GM18511 (cell line): ENCODE measurements around the gene SSH2.
A peak's percentile ranks its signal among the peaks of the same experiment; 100 is the strongest.

Source experiments
- ATAC-seq: cut with Tn5 transposase; IDR thresholded peaks from one replicate; pipeline ENCODE4 v1.9.1; 2021; ENCODE audit warnings: mild to moderate bottlenecking, moderate library complexity; ENCODE audit not compliant: unreplicated experiment

The SSH2 gene

DNA sequence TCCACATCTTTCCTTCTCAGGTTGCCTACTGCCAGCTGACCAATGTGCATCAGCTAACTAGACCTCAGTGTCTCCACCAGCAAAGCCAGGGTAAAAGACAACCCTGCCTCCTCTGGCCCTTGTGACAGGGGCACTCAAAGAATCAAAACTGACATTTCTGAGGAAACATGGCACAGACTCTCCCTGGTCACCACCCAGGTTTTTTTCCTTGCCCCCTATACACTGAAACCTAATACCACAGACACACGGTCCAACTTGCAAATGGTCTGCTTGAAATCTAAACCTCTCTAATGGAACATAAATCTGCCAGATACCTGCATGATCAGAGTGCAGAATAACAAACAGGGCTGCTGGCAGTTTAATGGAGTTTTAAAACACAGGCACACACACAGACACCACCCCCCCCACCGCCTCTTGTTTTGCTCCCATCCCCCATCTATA lies 287.8 kb downstream of the SSH2 start:
- ATAC-seq = no peak

DNA sequence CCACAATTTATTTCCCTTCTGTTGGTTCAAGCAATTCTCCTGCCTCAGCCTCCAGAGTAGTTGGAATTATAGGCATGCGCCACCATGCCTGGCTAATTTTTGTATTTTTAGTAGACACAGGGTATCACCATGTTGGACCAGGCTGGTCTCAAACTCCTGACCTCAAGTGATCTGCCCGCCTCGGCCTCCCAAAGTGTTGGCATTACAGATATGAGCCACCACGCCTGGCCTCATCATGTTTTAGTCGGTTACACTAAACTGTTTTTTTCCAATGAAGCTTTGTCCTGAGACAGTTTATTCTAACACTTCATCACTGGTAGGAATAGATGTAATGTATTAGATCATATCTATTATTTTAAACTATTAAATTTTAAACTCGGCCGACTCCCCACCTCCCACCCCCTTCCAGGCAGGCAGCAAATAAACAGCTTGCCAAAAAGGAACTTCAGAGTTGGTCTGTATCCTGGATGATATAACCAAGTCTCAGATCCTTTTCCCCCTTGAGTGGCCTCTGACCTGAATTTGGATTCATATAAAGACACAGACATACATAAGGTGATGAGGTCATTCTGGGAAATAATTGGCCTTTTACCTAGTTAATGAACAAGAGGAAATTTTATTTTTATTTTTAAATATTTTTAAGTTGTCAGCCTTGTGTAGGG lies 288.9 kb downstream of the SSH2 start:
- ATAC-seq = no peak

DNA sequence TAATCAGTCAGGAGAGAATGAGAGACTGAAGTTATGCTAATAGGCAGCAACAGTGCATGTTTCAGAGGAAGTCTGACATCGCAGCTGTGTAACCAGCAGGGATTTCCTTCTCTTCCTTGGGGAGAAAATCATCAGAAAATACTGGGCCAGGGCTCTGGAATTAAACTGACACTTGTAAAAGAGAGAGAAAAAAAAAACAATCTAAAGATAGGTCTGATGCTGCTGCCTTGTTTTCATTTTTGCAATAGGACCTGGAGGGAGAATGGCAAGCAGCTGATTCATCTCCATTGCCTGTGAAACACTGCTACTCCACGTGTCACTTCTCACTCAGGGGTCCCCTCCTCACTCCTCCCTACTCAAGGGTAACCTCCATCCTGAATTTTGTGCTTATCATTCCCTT lies 289.6 kb downstream of the SSH2 start:
- ATAC-seq = no peak

- ATAC-seq = no peak
Observed at GRCh38 chr17:29633886-29634285, 296.1 kb downstream of the SSH2 start.

GRCh38 chr17:29630630-29631193 lies 299.3 kb downstream of the SSH2 start:
- ATAC-seq = no peak

- no peak for ATAC-seq
Observed at GRCh38 chr17:29629839-29630238, 300.2 kb downstream of the SSH2 start.

GRCh38 chr17:29628644-29629043 lies 301.4 kb downstream of the SSH2 start:
- ATAC-seq = no peak

DNA sequence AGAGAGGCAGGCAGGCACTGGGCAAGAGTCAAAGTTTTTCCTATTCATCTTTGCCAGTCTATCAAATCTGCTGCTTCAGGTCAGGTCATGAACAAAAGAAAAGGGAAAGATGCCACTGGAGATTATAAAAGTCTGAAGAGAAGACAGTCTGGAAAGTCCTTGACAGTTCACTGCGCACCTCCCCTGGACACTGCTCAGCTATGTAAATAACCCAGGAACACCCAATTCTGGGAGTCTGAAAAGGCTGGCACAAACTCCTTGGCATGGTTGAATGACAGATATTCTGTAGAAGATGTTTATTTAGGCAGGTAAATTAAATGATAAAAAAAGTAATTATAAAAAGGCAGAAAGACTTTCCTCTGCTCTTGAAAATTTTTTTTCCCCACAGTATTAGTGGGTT lies 302.1 kb downstream of the SSH2 start:
- no peak for ATAC-seq

GRCh38 chr17:29625037-29625750 lies 304.8 kb downstream of the SSH2 start:
- no peak for ATAC-seq

DNA sequence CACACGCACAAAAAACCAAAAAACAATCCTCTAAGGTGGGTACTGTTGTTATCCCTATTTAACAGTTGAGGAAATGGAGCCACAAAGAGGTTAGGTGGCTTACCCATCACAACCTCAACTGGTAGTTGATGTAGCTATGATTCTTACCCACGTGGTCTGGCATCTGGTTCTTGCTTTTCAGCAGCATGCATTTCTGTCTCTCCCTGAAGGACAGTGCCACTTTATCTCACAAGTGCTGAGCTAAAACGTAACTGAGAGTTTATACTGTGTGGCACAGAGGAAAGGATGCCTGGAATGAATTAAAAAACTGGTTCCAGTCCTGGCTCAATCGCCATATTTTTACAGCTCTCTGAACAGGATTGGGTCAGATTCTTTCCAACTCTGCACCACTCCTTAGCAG lies 305.4 kb downstream of the SSH2 start:
- ATAC-seq = no peak

- ATAC-seq = no peak
Observed at GRCh38 chr17:29623283-29623647, 306.8 kb downstream of the SSH2 start.

- ATAC-seq = peak; percentile 61
Observed at GRCh38 chr17:29622337-29623282, 307.4 kb downstream of the SSH2 start, which contains the start of gene CORO6. Gene CORO6 (minus strand): TSS chr17:29622912. CDS start chr17:29621421, 1,491 bp downstream.

DNA sequence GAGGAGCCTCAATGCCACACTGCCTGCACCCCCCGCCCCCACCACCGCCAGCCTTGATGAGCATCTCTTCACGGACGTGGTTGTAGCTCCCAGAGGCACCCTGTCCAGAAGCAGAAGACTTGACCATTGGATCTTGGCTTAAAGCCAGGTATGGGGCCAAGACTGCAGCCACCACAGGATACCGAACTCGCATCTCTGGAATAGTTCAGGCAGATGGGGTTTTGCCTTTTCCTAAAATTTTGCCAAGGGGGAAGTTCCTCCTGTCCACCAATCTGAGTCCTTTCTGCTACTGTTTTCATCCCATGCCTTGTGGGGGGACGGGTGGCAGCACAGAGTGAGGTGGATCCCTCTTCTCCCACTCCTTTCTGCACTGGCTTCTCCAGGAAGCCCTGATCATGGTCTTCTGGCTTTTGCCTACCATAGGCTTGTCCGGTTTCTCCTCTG lies 308.3 kb downstream of the SSH2 start:
- ATAC-seq = no peak

DNA sequence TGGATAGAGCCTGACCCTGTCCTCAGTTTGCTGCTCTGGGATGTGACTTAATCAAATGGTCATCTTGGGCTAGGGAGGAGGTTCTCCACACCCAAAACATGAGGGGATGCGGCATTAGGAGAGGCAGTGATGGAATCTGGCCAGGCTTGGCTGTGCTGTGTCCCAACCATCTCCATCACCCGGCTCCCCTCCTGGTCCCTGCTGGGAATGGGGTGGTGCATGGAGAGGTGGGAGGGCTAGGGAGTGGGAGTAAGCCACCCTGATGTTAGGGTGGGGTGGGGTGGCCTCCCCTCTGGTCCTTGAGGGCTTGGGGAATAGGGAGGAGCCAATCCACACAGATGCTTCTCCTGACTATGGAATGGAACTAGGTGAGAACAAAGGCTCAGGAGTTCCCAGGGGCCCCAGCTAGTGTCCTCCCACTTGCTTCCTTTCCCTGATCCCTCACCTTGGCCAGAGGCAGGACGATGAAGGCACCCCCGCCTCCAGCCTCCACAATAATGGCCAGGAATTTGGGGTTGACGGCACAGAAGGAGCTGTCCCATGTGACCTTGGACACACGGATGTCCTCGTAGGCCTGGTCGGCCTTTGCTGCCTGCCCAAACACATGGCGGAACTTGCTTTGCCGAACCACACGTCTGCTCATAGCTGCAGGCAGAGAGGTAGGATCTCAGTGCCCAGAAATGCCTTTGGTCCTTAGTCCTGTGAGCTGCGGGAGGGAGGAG lies 309.1 kb downstream of the SSH2 start:
- ATAC-seq = no peak

DNA sequence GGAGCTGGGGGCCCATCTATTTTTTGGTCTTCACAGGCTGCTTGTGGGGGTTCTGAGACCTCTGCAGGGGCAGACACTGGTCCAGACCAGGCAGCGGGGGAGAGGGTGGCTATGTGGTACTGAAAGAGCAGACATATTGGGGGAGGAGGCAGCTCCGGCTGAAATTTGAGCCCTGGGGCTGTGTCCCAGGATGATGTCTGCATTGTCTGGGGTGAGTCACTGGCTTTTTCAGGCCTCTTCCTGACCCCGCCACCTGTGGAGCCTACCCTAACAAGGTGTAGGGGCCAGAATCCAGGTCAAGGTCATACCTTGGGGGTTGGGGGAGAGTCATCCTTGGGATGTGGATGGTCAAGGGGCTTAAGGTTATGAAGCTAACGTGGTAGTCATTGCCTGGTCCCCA lies 309.8 kb downstream of the SSH2 start:
- ATAC-seq = no peak

- no peak for ATAC-seq
Observed at GRCh38 chr17:29619251-29619650, 310.8 kb downstream of the SSH2 start.

DNA sequence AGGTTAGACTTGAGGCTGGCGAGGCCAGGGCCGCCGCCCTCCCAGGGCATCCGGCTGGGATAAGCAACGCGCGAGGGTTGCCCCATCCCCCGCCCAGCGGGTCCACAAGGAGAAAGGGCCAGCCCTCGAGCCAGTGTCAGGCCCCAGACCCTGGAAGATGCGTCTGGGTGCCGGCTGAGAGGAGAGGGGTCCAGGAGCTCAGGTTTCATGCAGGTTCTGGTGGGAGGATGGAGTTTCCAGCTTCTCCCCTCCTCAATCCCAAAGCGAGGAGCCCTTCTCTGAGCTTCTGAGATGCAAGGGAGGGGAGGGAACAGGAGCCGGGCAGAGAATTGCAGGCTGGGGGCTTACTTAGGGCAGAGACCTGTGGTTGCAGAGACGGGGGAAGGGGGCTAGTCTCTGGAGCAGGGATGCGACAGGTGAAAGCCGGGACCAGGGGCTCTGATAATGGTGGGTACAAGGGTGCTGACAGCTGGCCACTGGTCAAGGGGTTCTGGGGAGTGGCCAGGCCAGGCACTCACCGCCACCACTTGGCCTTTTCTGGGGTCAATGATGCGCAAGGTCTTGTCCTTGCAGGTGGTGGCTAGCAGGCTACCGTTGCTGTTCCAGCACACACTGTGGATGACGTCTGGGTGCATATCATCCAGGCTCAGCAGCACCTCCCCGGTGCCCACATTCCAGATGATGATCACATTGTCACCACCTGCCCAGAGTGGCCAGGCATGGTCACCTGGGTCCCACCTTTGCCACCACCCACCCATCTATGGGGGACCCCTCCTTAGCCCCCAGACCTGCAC lies 311.6 kb downstream of the SSH2 start:
- ATAC-seq = no peak

DNA sequence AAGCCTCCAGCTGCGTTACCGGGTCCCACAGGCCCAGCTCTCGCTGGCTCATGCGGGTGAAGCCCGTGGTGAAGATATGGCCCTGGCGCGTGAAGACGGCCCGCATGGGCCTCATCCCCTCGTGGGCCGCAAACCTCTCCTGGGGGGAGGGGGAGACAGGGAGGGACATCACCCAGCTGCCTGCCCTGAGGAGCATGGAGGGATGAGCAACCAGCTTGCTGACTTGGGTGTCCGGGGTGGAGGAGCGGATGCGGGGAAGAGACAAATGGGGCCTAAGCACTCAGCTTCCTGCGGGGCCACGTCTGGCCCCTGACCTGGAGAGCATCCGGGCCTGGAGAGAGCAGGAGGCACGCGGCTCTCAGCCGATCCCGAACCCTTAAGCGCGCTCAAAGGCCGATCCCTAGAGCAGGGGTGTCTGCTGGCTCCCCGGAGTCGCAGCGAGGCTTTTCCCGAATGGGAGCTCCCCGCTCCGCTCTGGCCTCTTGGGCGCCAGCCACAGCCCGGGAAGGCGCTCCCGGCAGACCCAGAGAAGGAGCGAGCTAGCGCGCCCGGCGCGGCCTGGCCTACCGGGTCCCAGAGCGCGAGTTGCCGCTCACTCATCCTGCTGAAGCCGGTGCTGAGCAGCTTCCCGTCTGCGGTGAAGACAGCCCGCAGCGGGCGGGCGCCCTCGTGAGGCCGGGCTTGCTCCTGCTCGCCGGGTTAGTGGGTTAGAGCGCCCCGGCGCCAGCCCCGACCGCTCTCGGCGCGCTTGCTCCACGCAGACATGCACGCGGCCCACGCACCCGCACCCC lies 312.4 kb downstream of the SSH2 start:
- peak; percentile 5 for ATAC-seq

DNA sequence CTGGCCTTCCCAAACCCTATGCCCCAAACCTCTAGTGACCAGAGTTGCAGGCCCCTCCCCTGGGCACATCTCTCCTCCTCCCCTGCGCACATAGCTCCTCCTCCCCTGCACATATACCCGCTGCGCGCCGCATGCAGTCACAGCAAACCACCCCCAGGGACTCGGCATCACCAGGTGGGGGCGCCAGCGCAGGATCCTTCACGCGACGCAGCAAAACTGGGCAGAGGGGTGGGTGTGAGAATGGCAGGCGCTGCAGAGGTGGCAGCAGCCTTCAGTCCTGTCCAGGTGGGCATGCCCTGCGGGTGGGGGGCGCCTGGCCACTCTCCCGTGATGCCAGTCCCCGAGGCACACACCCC lies 312.9 kb downstream of the SSH2 start:
- peak; percentile 64 for ATAC-seq
